OCI-LY3 (cell line): Measurements from ENCODE around the gene SYT8.

ENCODE experiments used
- H2AFZ ChIP-seq: fragments of 200-600, 300-600 bp; shearing (Covaris generic); 2 replicates; pipeline ENCODE4 v1.6.0; 2014; ENCODE audit warnings: antibody characterized with exemption, low read depth, low read length
- H3K27ac ChIP-seq: fragments of 200-600, 300-600 bp; sonication (generic); 2 replicates; pipeline ENCODE4 v1.5.1; 2014; ENCODE audit warnings: mild to moderate bottlenecking, low read length, moderate library complexity, mixed read lengths
- H3K27me3 ChIP-seq: fragments of 200-600, 300-600 bp; sonication (generic); 2 replicates; pipeline ENCODE4 v1.6.1; 2014; ENCODE audit warnings: low read depth, low read length, mixed read lengths
- H3K36me3 ChIP-seq: fragments of 200-600, 300-600 bp; sonication (generic); replicated peaks from 2 replicates; pipeline ENCODE3; 2014; ENCODE audit warnings: low read depth, low read length, mixed read lengths
- H3K4me1 ChIP-seq: fragments of 300-600, 200-600 bp; sonication (generic); 2 replicates; pipeline ENCODE4 v1.6.1; 2014; ENCODE audit warnings: low read length, mixed read lengths
- H3K4me2 ChIP-seq: fragments of 200-600, 300-600 bp; sonication (generic); 2 replicates; pipeline ENCODE4 v1.6.1; 2014; ENCODE audit warnings: low read length, mixed read lengths
- H3K4me3 ChIP-seq: fragments of 300-600, 200-600 bp; sonication (generic); 2 replicates; pipeline ENCODE4 v1.5.1; 2014; ENCODE audit warnings: antibody characterized with exemption, mild to moderate bottlenecking, low read length, moderate library complexity
- H3K79me2 ChIP-seq: fragments of 300-600, 200-600 bp; shearing (Covaris generic); 2 replicates; pipeline ENCODE4 v1.6.1; 2014; ENCODE audit warnings: mild to moderate bottlenecking, low read length, mixed read lengths
- H3K9ac ChIP-seq: fragments of 300-600, 200-600 bp; shearing (Covaris generic); 2 replicates; pipeline ENCODE4 v1.6.0; 2014; ENCODE audit warnings: mild to moderate bottlenecking, low read length, moderate library complexity
- H3K9me3 ChIP-seq: fragments of 200-600, 300-600 bp; shearing (Covaris generic); 2 replicates; pipeline ENCODE4 v1.6.1; 2014; ENCODE audit warnings: low read length, mixed read lengths; ENCODE audit not compliant: insufficient read depth
- H4K20me1 ChIP-seq: fragments of 200-600, 300-600 bp; sonication (generic); 2 replicates; pipeline ENCODE4 v1.6.1; 2016; ENCODE audit warnings: low read length, mixed read lengths; ENCODE audit not compliant: insufficient read depth
- EZH2phosphoT487 ChIP-seq: fragments of 200-600 bp; shearing (Covaris generic); IDR thresholded peaks from 2 replicates; pipeline ENCODE4 v1.6.1; 2018; ENCODE audit warnings: antibody characterized with exemption, mixed run types, low read depth
- TF ChIP-seq, protein P1 (sequence below): fragments of 200-600, 300-600 bp; sonication (generic); IDR thresholded peaks from 2 replicates; pipeline ENCODE4 v1.5.1; 2014; ENCODE audit warnings: antibody characterized with exemption, low read length, low read depth

SYT8 gene

DNA sequence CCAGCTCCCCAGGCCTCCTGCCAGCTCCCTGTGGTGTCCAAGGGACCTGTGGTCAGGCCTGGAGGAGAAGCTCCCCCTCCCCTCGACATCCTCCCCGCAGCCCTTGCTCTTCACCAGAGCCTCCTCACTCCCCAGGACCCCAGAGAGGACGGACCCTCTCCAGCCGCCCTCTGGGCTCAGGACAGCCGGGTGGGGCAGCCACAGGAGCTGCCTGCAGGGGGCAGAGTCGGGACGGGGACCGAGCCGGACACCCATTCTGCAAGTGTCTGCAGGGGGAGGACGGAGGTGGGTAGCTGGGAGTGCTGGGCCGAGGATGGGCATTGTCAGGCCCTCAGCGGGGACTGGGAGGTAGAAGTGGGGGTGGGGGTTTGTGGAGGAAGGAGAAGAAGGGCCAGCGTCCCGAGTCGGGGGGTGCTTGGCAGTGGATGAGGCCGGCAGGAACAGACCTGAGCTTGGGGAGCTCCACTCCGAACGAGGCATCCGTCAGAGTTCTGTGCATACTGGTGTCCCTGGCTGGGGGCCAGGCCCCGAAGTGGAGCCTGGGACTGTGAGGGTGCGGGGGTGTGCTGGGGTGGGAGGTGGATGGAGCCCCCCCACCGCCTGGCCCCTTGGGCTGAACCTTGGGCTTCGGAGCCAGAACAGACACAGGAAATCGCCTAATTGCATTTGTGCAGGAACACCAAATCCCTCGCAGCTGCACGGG, 41.7 kb downstream of the SYT8 start:
- H3K9ac ChIP-seq: no peak overlapping the region
- peaks cover 8% of the 10 kb centered on the region for H3K36me3 ChIP-seq
- H3K4me3 ChIP-seq: no peak overlapping the region
- H2AFZ ChIP-seq: no peak overlapping the region
- TF ChIP-seq, protein P1, sequence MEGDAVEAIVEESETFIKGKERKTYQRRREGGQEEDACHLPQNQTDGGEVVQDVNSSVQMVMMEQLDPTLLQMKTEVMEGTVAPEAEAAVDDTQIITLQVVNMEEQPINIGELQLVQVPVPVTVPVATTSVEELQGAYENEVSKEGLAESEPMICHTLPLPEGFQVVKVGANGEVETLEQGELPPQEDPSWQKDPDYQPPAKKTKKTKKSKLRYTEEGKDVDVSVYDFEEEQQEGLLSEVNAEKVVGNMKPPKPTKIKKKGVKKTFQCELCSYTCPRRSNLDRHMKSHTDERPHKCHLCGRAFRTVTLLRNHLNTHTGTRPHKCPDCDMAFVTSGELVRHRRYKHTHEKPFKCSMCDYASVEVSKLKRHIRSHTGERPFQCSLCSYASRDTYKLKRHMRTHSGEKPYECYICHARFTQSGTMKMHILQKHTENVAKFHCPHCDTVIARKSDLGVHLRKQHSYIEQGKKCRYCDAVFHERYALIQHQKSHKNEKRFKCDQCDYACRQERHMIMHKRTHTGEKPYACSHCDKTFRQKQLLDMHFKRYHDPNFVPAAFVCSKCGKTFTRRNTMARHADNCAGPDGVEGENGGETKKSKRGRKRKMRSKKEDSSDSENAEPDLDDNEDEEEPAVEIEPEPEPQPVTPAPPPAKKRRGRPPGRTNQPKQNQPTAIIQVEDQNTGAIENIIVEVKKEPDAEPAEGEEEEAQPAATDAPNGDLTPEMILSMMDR: peak; percentile 50
- TF ChIP-seq EZH2phosphoT487: no peak
- no peak overlapping the region for H3K4me2 ChIP-seq
- H4K20me1 ChIP-seq: peaks cover 97% of the 10 kb centered on the region
- no peak overlapping the region for H3K27ac ChIP-seq
- H3K4me1 ChIP-seq: no peaks in the 10 kb centered on the region
- H3K79me2 ChIP-seq: peaks cover 1% of the 10 kb centered on the region; the same call in 1 of the 2 replicates
- no peaks in the 10 kb centered on the region for H3K27me3 ChIP-seq
- H3K9me3 ChIP-seq: no peaks in the 10 kb centered on the region

DNA sequence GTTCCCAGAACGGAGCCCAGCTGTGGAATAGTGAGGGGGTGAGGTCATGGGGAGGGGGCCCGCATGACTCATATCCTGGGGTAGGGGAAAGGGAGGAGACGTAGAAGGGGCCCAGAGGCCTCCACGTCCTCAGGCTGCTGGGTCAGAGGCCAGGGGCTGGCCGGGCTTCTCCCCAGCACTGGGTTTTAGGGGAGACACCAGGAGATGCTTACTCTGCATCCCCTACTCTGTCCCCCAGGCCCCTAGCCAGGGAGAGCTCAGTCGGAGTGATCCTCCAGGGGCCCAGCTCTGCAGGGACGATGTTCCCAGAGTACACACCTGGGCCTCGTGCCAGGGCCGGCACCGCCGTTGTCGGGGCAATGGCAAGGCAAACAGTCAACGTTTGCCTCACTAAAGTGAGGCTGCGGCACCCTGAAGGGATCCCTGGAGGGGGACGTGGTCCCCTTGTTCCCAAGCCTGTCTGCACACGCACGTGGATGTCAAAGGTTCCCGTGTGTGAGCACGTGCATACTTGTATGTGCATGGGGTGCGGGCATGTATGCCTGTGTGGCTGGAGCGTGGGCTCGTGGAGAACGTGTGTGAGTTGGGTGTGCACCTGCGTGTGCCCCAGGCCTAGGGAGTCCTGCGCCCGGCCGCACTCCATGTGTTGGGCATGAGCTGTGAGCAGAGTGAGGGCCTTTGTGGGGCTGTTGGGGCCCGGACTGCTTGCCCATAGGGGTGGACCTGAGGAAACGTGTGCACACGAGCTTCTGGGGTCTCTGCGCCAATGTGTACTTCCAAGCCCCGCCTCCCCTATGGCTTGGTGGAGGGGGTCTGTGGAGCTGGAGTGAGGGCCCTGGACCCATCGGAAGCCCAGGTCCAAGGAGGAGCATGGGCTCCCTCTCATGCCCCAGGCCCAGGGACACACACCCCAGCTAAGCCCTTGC, 42.7 kb downstream of the SYT8 start:
- peaks cover 97% of the 10 kb centered on the region for H4K20me1 ChIP-seq
- H3K36me3 ChIP-seq: peaks cover 8% of the 10 kb centered on the region
- no peak overlapping the region for H3K9ac ChIP-seq
- H3K79me2 ChIP-seq: no peaks in the 10 kb centered on the region
- H3K9me3 ChIP-seq: no peaks in the 10 kb centered on the region
- no peaks in the 10 kb centered on the region for H3K27me3 ChIP-seq
- no peak overlapping the region for H3K4me3 ChIP-seq
- no peaks in the 10 kb centered on the region for H3K4me1 ChIP-seq
- H3K27ac ChIP-seq: no peak overlapping the region
- H3K4me2 ChIP-seq: no peak overlapping the region
- TF ChIP-seq, protein P1: no peak
- TF ChIP-seq EZH2phosphoT487: no peak
- no peak overlapping the region for H2AFZ ChIP-seq

DNA sequence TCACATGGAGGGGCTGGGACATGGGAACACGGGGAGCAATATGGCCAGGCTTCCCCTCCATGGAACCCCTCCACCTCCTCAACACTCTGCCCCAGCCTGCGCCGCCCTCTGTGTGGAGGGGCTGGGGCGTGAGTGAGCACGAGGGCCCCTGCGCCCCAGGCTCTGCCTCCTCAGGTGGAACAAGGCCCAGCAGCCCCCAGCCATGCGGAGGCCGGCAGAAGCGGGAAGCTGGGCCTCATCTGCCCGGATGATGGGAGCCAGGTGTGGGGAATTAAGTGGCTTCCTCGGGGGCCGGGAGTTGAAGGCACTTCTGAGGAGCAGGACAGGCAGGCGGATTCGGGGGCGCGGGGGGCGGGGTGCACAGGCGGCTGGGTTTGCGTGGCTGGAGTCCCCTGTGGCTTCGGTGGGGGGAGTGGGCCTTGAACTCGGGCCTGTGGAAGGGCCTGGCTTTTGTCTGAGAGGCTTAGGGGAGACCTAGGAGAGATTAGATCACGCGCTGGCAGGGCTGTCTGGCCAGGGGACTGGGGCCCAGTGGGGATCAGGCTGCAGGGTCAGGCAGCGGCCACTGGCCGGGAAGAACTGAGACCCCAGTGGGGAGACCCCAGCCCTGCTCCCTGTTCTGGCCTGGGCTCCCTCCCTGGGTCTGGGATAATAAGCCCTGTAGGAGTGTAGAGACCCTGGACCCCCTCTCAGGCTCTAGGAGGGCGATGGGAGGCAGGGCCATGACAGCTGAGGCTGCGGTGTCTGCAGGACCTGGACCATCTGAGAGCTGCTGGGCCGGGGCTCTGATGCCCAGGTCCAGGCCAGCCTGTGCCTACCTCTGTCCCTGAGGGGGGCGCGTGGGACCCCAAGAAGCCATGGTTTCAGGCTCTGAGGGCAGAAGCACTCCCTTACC, 43.6 kb downstream of the SYT8 start:
- TF ChIP-seq EZH2phosphoT487: no peak
- TF ChIP-seq, protein P1: no peak
- Histone ChIP-seq H3K36me3 (peaks cover 14% of the 10 kb centered on the region), H4K20me1 (peaks cover 98% of the 10 kb centered on the region), H3K9ac (no peak overlapping the region), H3K4me3 (no peak overlapping the region), H3K27ac (no peak overlapping the region), H3K9me3 (no peaks in the 10 kb centered on the region), H3K27me3 (no peaks in the 10 kb centered on the region), H3K79me2 (no peaks in the 10 kb centered on the region), H2AFZ (no peak overlapping the region), H3K4me2 (no peak overlapping the region), H3K4me1 (no peaks in the 10 kb centered on the region)
